T-helper 1 cell treated with Interleukin-12 subunit alpha and Interleukin-12 subunit beta and Interleukin-4 antibody, amounts not matched to agents 30 ng/mL and 1 ng/mL, for 36 hours (primary cell): ENCODE data around the gene DKKL1. TPM values are rescaled to one million over a fixed set of nuclear protein-coding genes. Genes with fewer than 3 reads are reported as not detected.

Experiments used
- intact Hi-C: fragments of 100-400 bp; cut with micrococcal nuclease; formaldehyde crosslinking; loops from one replicate; pipeline ENCODE4 v1.15.1; 2024
- total RNA-seq: library from RNA; stranded (reverse); gene quantifications from 2 replicates; pipeline ENCODE4 v1.2.3, GENCODE V29; 2022

Gene DKKL1
- total RNA-seq, 1 donor from 2014 or later = not detected

- intact Hi-C loops = no loop called here
Measured at GRCh38 chr19:49421039-49421877, 57.6 kb downstream of the DKKL1 start.

DNA sequence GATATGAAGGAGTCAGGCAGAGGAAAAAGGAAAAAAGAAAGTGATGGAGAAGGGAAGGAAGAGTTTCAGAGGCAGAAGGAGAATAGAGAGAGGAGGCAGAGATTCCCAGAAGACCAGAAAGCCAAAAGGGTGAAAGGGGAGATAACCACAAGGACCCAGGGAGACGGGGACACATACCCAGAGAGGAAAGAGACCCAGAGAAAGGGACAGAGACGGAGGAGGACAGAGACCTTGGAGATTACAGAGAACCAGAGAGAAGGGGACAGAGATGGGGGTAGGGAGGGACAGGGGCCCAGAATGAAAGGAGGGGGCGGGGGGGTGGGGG, 58.2 kb downstream of the DKKL1 start:
- intact Hi-C loops = loop anchor here (1.0 to 2.0 kb wide), 4 partner anchors 8 to 29 kb away; no protein-coding TSS in a partner anchor

- intact Hi-C loops = loop anchor here (1.0 to 2.0 kb wide), 4 partner anchors 8 to 30 kb away; no protein-coding TSS in a partner anchor
Measured at GRCh38 chr19:49422407-49423070, 58.9 kb downstream of the DKKL1 start.

GRCh38 chr19:49423071-49423984, 59.7 kb downstream of the DKKL1 start, which contains the start of gene PTH2:
PTH2 (minus strand) TSS chr19:49423441; CDS start chr19:49423339, 102 bp downstream.
- intact Hi-C loops = loop anchor here (2.0 kb wide), 3 partner anchors 15 to 31 kb away; no protein-coding TSS in a partner anchor

- intact Hi-C loops = loop anchor here (2.0 kb wide), 3 partner anchors 15 to 31 kb away; no protein-coding TSS in a partner anchor
Measured at GRCh38 chr19:49423985-49424303, 60.3 kb downstream of the DKKL1 start.

Other genes starting within 250 kb of the DKKL1 start
- gene LIN7B, start 249.5 kb upstream of the DKKL1 start, total RNA-seq = 2.1 and 3.4 TPM in 2 replicates
- 0.98 and 1.1 TPM in 2 replicates for gene C19orf73, start 244.7 kb upstream of the DKKL1 start, total RNA-seq
- 3.3 and 3.5 TPM in 2 replicates for gene PPFIA3, start 244.3 kb upstream of the DKKL1 start, total RNA-seq
- gene HRC, start 208.5 kb upstream of the DKKL1 start, total RNA-seq = not detected in 2 replicates
- 0.54 and 1.0 TPM in 2 replicates for gene TRPM4, start 206.1 kb upstream of the DKKL1 start, total RNA-seq
- gene SLC6A16, start 38.7 kb upstream of the DKKL1 start, total RNA-seq = 5.6 and 5.8 TPM in 2 replicates
- 229 and 231 TPM in 2 replicates for gene CD37, start 28.5 kb upstream of the DKKL1 start, total RNA-seq
- not detected in 2 replicates for gene TEAD2, start 1.5 kb upstream of the DKKL1 start, total RNA-seq
- gene KASH5, start 24.4 kb downstream of the DKKL1 start, total RNA-seq = not detected in 2 replicates
- gene PTH2, start 59.6 kb downstream of the DKKL1 start, total RNA-seq = not detected in 2 replicates
- not detected in 2 replicates for gene GFY, start 61.5 kb downstream of the DKKL1 start, total RNA-seq
- gene SLC17A7, start 77.7 kb downstream of the DKKL1 start, total RNA-seq = 0.07 and 0.15 TPM in 2 replicates
- gene PIH1D1, start 87.9 kb downstream of the DKKL1 start, total RNA-seq = 136 TPM in 2 replicates
- 33.7 and 34.2 TPM in 2 replicates for gene ALDH16A1, start 89.3 kb downstream of the DKKL1 start, total RNA-seq
- gene FLT3LG, start 110.3 kb downstream of the DKKL1 start, total RNA-seq = 319 and 325 TPM in 2 replicates
- gene RPL13A, start 123.7 kb downstream of the DKKL1 start, total RNA-seq = 2,098 and 2,177 TPM in 2 replicates
- 1,814 and 1,819 TPM in 2 replicates for gene RPS11, start 132.6 kb downstream of the DKKL1 start, total RNA-seq
- 10.1 and 11.0 TPM in 2 replicates for gene FCGRT, start 148.8 kb downstream of the DKKL1 start, total RNA-seq
- 1.9 and 2.0 TPM in 2 replicates for gene RCN3, start 164.1 kb downstream of the DKKL1 start, total RNA-seq
- 214 and 215 TPM in 2 replicates for gene NOSIP, start 216.7 kb downstream of the DKKL1 start, total RNA-seq
- gene PRRG2, start 217.4 kb downstream of the DKKL1 start, total RNA-seq = 0.88 and 1.4 TPM in 2 replicates
- 41.8 and 42.2 TPM in 2 replicates for gene PRR12, start 227.3 kb downstream of the DKKL1 start, total RNA-seq